ENCODE data around the gene GARNL3. TPM values are rescaled to one million over a fixed set of nuclear protein-coding genes. Genes with fewer than 3 reads are reported as not detected.

Gene GARNL3
- total RNA-seq, 2 experiments from 2014 or later: 3.1 to 3.4 TPM

DNA sequence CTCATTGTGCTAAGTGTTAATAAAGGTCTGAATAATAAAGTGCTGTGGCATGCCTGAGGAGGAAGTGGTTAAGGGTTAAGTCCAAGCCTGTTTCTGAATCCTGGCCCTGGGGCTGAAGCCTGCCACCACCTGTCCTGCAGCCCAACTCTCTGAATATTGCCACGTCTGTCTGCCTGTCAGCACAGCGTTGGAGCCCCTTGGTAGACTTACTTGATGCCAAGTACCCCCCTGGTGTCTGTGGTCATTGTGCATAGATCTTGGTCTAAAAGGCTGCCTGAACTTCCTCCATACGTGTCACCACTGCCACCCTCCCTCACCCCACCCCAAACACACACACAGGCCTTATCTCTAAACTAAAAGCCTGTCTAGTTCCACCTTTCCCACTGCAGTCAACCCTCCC lies 97.0 kb downstream of the GARNL3 start:
- POLR2A ChIA-PET: no interaction called here
- Mint-ChIP-seq H3K27me3 (peaks cover 11% of the 10 kb centered on the region), H3K4me3 (peak overlapping the region; percentile 5), H3K36me3 (no peaks in the 10 kb centered on the region), H3K4me1 (peaks cover 9% of the 10 kb centered on the region), H3K27ac (peak overlapping the region; percentile 44), H3K9me3 (no peaks in the 10 kb centered on the region)
- DNase-seq: no peak
- ATAC-seq (ENCODE audit: low read depth): no peak

GRCh38 chr9:127362829-127363228 lies 98.3 kb downstream of the GARNL3 start:
- peaks cover 17% of the 10 kb centered on the region for H3K27me3 Mint-ChIP-seq
- DNase-seq: no peak
- H3K9me3 Mint-ChIP-seq: no peaks in the 10 kb centered on the region
- H3K4me3 Mint-ChIP-seq: no peak overlapping the region
- H3K4me1 Mint-ChIP-seq: peaks cover 9% of the 10 kb centered on the region
- H3K36me3 Mint-ChIP-seq: no peaks in the 10 kb centered on the region
- POLR2A ChIA-PET: no interaction called here
- H3K27ac Mint-ChIP-seq: no peak overlapping the region
- no peak for ATAC-seq (ENCODE audit: low read depth)

- POLR2A ChIA-PET: no interaction called here
- DNase-seq (no peak), ATAC-seq (ENCODE audit: low read depth) (no peak)
- H3K27ac Mint-ChIP-seq: no peak overlapping the region
- H3K4me1 Mint-ChIP-seq: peaks cover 9% of the 10 kb centered on the region
- H3K4me3 Mint-ChIP-seq: no peak overlapping the region
- peaks cover 36% of the 10 kb centered on the region for H3K27me3 Mint-ChIP-seq
- no peaks in the 10 kb centered on the region for H3K9me3 Mint-ChIP-seq
- no peaks in the 10 kb centered on the region for H3K36me3 Mint-ChIP-seq
These were observed 100.9 kb downstream of the GARNL3 start for GRCh38 chr9:127365461-127365860.

GRCh38 chr9:127366594-127366993 lies 102.0 kb downstream of the GARNL3 start:
- no peak for DNase-seq
- H3K4me3 Mint-ChIP-seq: no peak overlapping the region
- no peaks in the 10 kb centered on the region for H3K36me3 Mint-ChIP-seq
- no peak for ATAC-seq (ENCODE audit: low read depth)
- POLR2A ChIA-PET: no interaction called here
- H3K9me3 Mint-ChIP-seq: no peaks in the 10 kb centered on the region
- H3K4me1 Mint-ChIP-seq: peaks cover 3% of the 10 kb centered on the region
- H3K27me3 Mint-ChIP-seq: peaks cover 43% of the 10 kb centered on the region
- no peak overlapping the region for H3K27ac Mint-ChIP-seq

- no peaks in the 10 kb centered on the region for H3K4me1 Mint-ChIP-seq
- H3K27ac Mint-ChIP-seq: no peak overlapping the region
- ATAC-seq (ENCODE audit: low read depth) (no peak), DNase-seq (no peak)
- H3K36me3 Mint-ChIP-seq: no peaks in the 10 kb centered on the region
- no peaks in the 10 kb centered on the region for H3K9me3 Mint-ChIP-seq
- POLR2A ChIA-PET: interaction anchor here (0.7 to 1.0 kb wide), 3 partner anchors 20 to 452 kb away, joined by 3 to 4 read pairs (median 4); no protein-coding TSS in a partner anchor
- H3K27me3 Mint-ChIP-seq: peaks cover 65% of the 10 kb centered on the region
- no peak overlapping the region for H3K4me3 Mint-ChIP-seq
These were observed 104.4 kb downstream of the GARNL3 start for GRCh38 chr9:127368852-127369402.

DNA sequence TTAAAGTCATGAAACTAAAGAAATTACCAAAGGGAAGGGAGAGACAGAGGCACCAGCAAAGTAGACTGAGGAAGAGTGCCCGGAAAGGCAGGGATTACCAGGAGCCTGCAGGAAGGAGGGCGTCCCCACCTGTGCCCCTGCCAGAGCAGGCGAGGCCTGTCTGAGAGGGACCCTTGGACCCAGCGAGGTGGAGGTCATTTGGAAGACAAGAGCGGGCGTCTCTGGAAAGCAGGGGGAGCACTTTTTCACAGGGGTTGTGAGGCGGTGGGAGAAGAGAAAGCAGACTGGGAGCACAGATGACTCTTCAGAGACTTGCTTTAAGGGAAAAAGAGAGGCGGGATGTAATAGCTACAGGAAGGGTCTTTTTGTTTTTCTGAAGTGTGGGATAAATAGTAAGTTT lies 104.9 kb downstream of the GARNL3 start:
- Mint-ChIP-seq H3K4me3 (no peak overlapping the region), H3K36me3 (no peaks in the 10 kb centered on the region), H3K27ac (no peak overlapping the region), H3K27me3 (peaks cover 69% of the 10 kb centered on the region), H3K9me3 (no peaks in the 10 kb centered on the region), H3K4me1 (no peaks in the 10 kb centered on the region)
- POLR2A ChIA-PET: interaction anchor here (0.7 to 1.0 kb wide), 3 partner anchors 19 to 452 kb away, joined by 3 to 4 read pairs (median 4); no protein-coding TSS in a partner anchor
- DNase-seq: no peak
- ATAC-seq (ENCODE audit: low read depth): no peak

GRCh38 chr9:127370147-127370579 lies 105.6 kb downstream of the GARNL3 start:
- DNase-seq: no peak

DNA sequence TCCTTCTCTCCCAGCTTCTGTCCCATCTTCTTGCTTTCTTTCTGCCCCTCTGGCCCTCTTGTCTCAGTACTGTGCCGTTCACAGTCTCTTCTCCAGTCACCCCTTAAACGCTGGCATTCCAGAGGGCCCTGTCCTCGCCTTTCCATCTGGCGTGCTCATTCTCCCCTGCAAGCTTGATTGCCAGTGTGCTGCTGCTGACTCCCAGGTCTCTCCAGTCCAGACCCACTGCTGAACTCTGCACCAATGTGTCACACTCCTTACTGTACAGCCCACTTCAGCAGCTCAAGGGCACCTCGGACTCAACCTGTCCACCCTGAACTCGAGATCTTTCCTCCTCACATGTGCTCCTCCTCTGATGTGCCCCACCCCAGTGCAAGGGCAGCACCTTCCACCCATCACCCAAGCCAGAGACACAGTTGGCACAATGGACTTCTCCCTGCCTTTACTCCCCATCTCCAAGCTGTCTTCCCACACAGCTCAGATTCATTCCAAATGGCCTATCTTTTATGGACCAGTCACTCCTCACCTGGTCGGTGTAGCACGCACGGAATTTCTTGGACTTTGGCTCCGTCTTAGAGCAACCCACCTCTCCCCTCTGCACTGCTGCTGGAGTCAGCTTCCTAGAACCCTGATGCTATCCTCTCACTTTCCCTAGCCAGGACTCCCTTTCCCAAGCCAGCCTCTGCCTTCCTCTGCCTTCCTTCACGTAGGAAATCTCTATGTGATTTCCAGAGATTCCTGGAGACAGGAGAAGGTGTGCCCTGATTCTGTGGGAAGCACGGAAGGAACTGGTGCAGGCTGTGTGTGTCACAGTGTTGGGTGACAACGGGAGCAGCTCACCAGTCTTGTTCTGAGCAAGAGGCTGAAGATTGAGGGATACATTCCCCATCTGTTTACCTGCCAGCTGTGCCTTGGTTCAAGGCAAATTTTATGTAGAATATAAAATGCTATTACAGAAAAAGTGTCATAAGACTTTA lies 106.4 kb downstream of the GARNL3 start:
- Mint-ChIP-seq H3K4me1 (no peaks in the 10 kb centered on the region), H3K36me3 (no peaks in the 10 kb centered on the region), H3K4me3 (no peak overlapping the region), H3K27me3 (peaks cover 82% of the 10 kb centered on the region), H3K9me3 (no peaks in the 10 kb centered on the region), H3K27ac (no peak overlapping the region)
- POLR2A ChIA-PET: no interaction called here
- ATAC-seq (ENCODE audit: low read depth): no peak
- no peak for DNase-seq

More at GRCh38 chr9:127370147-127370579, 105.6 kb downstream of the GARNL3 start:
- no peak overlapping the region for H3K4me3 Mint-ChIP-seq
- POLR2A ChIA-PET: interaction anchor here (1.0 kb wide), 1 partner anchor 18 kb away, joined by 4 read pairs; no protein-coding TSS in a partner anchor
- H3K27me3 Mint-ChIP-seq: peaks cover 76% of the 10 kb centered on the region
- no peak for ATAC-seq (ENCODE audit: low read depth)
- H3K4me1 Mint-ChIP-seq: no peaks in the 10 kb centered on the region
- no peaks in the 10 kb centered on the region for H3K36me3 Mint-ChIP-seq
- no peak overlapping the region for H3K27ac Mint-ChIP-seq
- H3K9me3 Mint-ChIP-seq: no peaks in the 10 kb centered on the region

DNA sequence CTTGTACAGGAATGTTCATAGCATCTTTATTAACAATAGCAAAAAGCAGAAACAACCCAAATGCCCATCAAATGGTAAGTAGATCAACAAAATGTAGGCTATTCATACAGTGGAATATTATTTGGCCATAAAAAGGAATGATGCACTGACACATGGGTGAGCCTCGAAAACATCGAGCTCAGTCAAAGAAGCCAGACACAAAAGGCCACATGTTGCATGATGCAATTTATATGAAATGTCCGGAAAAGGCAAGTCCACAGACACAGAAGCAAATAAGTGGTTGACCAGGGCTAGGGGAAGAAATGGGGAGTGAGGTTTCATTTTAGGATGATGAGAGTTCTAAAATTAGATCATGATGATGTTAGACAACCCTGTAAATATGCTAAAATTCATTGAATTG lies 115.9 kb downstream of the GARNL3 start:
- ATAC-seq (ENCODE audit: low read depth) (no peak), DNase-seq (no peak)
- Mint-ChIP-seq H3K36me3 (no peaks in the 10 kb centered on the region), H3K27ac (no peak overlapping the region), H3K4me1 (no peaks in the 10 kb centered on the region), H3K4me3 (no peak overlapping the region), H3K9me3 (peaks cover 5% of the 10 kb centered on the region), H3K27me3 (peaks cover 81% of the 10 kb centered on the region)
- POLR2A ChIA-PET: interaction anchor here (0.6 kb wide), 1 partner anchor 28 kb away, joined by 4 read pairs; no protein-coding TSS in a partner anchor

DNA sequence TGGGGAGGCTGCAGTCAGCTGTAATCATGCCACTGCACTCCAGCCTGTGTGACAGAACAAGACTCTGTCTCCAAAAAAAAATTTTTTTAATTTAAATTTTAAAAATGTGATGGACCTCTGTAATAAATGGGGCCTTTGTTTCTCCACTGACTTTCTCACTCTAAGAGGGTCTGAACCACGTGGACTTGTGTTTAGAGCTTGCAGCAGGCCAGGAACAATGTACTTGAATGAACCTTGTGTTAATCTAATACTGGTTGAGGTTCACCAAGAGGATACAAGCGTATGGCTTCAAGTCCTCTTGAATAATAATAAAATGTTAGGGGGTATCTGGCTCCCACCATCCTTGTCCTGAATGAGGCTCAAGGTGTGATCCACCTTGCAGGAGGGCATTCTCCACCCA lies 118.0 kb downstream of the GARNL3 start:
- no peak for DNase-seq
- Mint-ChIP-seq H3K27ac (no peak overlapping the region), H3K4me3 (no peak overlapping the region), H3K4me1 (no peaks in the 10 kb centered on the region), H3K9me3 (peaks cover 5% of the 10 kb centered on the region), H3K27me3 (peaks cover 79% of the 10 kb centered on the region), H3K36me3 (no peaks in the 10 kb centered on the region)
- POLR2A ChIA-PET: no interaction called here
- no peak for ATAC-seq (ENCODE audit: low read depth)

- Mint-ChIP-seq H3K9me3 (peaks cover 4% of the 10 kb centered on the region), H3K4me1 (peaks cover 14% of the 10 kb centered on the region), H3K27me3 (peaks cover 65% of the 10 kb centered on the region), H3K36me3 (no peaks in the 10 kb centered on the region), H3K27ac (no peak overlapping the region), H3K4me3 (no peak overlapping the region)
- ATAC-seq (ENCODE audit: low read depth) (no peak), DNase-seq (no peak)
- POLR2A ChIA-PET: no interaction called here
These were observed 119.6 kb downstream of the GARNL3 start for GRCh38 chr9:127384016-127384730.

- DNase-seq: no peak
- peaks cover 64% of the 10 kb centered on the region for H3K27me3 Mint-ChIP-seq
- no peak overlapping the region for H3K4me3 Mint-ChIP-seq
- H3K36me3 Mint-ChIP-seq: no peaks in the 10 kb centered on the region
- no peak for ATAC-seq (ENCODE audit: low read depth)
- peaks cover 19% of the 10 kb centered on the region for H3K4me1 Mint-ChIP-seq
- POLR2A ChIA-PET: no interaction called here
- H3K9me3 Mint-ChIP-seq: peaks cover 2% of the 10 kb centered on the region
- no peak overlapping the region for H3K27ac Mint-ChIP-seq
These were observed 120.3 kb downstream of the GARNL3 start for GRCh38 chr9:127384901-127385300.

DNA sequence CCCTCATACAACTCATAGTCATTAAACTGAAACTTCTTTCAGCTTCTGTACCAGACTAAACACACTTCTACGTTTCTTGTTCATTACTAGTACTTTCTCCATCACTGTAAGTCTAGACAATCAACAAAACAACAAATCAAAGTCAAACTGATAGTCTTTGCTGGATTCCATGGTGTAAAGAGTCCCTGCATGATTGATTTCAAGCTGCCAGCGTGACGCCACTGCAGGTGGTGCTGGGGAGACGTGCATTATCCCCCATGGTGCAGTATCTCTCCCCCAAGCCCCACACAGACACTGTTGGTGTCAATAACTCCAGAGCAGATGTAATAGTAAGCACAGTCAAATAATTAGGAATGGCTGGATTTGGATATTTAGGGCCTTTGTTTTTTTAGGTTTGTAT lies 121.7 kb downstream of the GARNL3 start:
- DNase-seq (no peak), ATAC-seq (ENCODE audit: low read depth) (no peak)
- H3K4me1 Mint-ChIP-seq: peaks cover 24% of the 10 kb centered on the region
- no peak overlapping the region for H3K27ac Mint-ChIP-seq
- H3K36me3 Mint-ChIP-seq: no peaks in the 10 kb centered on the region
- H3K27me3 Mint-ChIP-seq: peaks cover 64% of the 10 kb centered on the region
- no peak overlapping the region for H3K4me3 Mint-ChIP-seq
- H3K9me3 Mint-ChIP-seq: no peaks in the 10 kb centered on the region
- POLR2A ChIA-PET: no interaction called here
